Activated T-helper 2 cell treated with anti-CD3 and anti-CD28 coated beads, Interferon-gamma antibody, Interleukin-2, Interleukin-4, amounts not matched to agents 10 μg/mL and 5 μg/mL and 100 μg/mL, durations not matched to agents 14 hours and 24 hours and 36 hours (primary cell): ENCODE measurements around the gene HMGB4. TPM values are rescaled to one million over a fixed set of nuclear protein-coding genes. Genes with fewer than 3 reads are reported as not detected.

ENCODE experiments used
- DNase-seq: peaks from one replicate; pipeline ENCODE4 v3.0.0; 2021; ENCODE audit warnings: low spot score
- H3K27ac Mint-ChIP-seq: one replicate; pipeline ENCODE4 v1.8.0; 2021; ENCODE audit warnings: mixed read lengths
- H3K27me3 Mint-ChIP-seq: one replicate; pipeline ENCODE4 v1.8.0; 2021; ENCODE audit warnings: low read depth, mixed read lengths
- H3K36me3 Mint-ChIP-seq: one replicate; pipeline ENCODE4 v1.8.0; 2021; ENCODE audit warnings: low read depth, mixed read lengths
- H3K4me1 Mint-ChIP-seq: one replicate; pipeline ENCODE4 v1.8.0; 2021; ENCODE audit warnings: low read depth, mixed read lengths
- H3K4me3 Mint-ChIP-seq: one replicate; pipeline ENCODE4 v1.8.0; 2021; ENCODE audit warnings: low read depth, mild to moderate bottlenecking, moderate library complexity, mixed read lengths
- H3K9me3 Mint-ChIP-seq: one replicate; pipeline ENCODE4 v1.8.0; 2021; ENCODE audit warnings: mixed read lengths
- intact Hi-C: fragments of 100-400 bp; cut with micrococcal nuclease; formaldehyde crosslinking; loops from one replicate; pipeline ENCODE4 v1.15.1; 2023
- total RNA-seq: library from RNA; stranded (reverse); gene quantifications from 2 replicates; pipeline ENCODE4 v1.2.3, GENCODE V29; 2022

HMGB4 gene
- total RNA-seq, 1 donor from 2014 or later = not detected

DNA sequence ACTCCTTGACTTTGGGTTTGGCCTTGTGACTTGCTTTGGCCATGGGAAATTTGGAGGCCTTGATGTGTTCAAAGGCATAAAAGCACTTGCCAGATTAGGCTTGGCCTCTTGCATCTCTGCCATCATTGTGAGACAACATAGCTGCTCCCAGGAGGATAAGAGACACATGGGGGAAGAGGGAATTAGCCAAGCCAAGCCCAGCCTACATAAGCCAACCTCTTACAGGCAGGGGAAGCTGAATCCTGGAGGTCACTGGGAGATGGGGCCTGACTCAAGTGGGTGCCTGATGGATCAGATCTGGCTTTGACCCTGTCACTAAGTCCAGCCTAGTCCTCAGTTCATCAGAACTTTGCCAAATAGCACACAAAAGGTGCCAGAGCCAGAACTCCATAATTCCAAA, 37.6 kb upstream of the HMGB4 start:
- no peak for DNase-seq
- H3K9me3 Mint-ChIP-seq = peaks cover 4% of the 10 kb centered on the region
- H3K27ac Mint-ChIP-seq = no peak overlapping the region
- no peaks in the 10 kb centered on the region for H3K36me3 Mint-ChIP-seq
- no peak overlapping the region for H3K4me3 Mint-ChIP-seq
- no peaks in the 10 kb centered on the region for H3K27me3 Mint-ChIP-seq
- no peaks in the 10 kb centered on the region for H3K4me1 Mint-ChIP-seq
- intact Hi-C loops = no loop called here

DNA sequence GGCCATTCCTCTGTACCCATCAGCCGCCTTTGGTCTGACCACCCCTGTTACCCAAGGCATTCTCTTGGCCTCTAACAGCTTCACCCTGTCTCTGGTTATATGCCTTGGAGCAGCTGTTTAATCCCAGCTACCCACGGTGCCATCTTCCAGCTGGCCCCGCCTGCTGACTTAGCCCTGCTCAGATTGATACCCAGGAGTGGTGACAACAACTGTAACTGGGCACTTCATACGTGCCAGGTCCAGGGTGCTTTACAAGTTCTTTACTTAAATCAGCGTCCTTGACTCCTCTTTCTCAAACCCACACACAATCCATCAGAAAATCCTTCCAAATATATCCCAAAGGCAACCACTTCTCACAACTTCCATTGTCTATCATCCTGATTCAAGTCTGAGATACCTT, 37.2 kb upstream of the HMGB4 start:
- H3K36me3 Mint-ChIP-seq = no peaks in the 10 kb centered on the region
- intact Hi-C loops = no loop called here
- H3K9me3 Mint-ChIP-seq = peaks cover 4% of the 10 kb centered on the region
- no peaks in the 10 kb centered on the region for H3K27me3 Mint-ChIP-seq
- no peaks in the 10 kb centered on the region for H3K4me1 Mint-ChIP-seq
- H3K4me3 Mint-ChIP-seq = no peak overlapping the region
- H3K27ac Mint-ChIP-seq = no peak overlapping the region
- DNase-seq = no peak

DNA sequence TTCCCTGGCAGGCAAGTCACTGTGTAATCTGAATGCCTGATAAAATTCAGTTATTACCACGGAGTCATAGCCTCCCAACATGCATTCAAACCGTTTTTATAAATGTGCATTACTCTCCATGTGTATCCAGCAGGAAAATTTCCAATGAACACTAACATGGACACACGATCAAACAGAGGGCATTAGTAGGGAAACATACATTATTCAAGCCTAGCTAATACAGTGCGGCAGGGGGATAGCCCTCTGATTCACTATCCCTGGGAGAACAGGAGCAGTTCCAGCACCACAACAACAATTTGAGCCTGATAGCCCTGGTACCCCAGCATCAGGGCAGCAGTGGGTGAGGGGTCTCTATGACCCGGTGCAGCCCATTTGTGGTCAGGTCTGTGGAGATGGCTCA, 35.8 kb upstream of the HMGB4 start:
- DNase-seq = no peak
- H3K27me3 Mint-ChIP-seq = no peaks in the 10 kb centered on the region
- intact Hi-C loops = no loop called here
- H3K27ac Mint-ChIP-seq = no peak overlapping the region
- H3K4me1 Mint-ChIP-seq = no peaks in the 10 kb centered on the region
- peaks cover 4% of the 10 kb centered on the region for H3K9me3 Mint-ChIP-seq
- no peak overlapping the region for H3K4me3 Mint-ChIP-seq
- H3K36me3 Mint-ChIP-seq = no peaks in the 10 kb centered on the region

DNA sequence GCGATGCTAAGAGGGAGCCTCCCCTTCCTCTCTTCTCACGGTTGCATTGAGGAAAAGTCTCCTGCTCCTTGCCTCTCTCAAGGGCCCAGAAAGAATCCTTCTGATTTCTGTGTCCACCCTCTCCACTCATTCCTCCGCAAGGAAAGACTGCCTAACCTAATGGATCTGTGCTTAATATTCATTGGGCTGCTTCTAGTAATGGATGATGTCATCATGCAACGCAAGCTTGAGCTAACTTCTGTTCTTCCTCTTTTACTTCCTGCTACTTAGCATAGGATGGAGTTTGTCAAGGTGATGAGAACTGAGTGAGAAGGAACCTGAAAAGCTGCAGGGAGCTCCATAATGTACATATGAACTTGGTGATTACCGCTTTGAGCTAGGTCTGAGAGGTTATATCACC, 35.2 kb upstream of the HMGB4 start:
- Mint-ChIP-seq H3K4me3 (no peak overlapping the region), H3K36me3 (no peaks in the 10 kb centered on the region), H3K9me3 (peaks cover 4% of the 10 kb centered on the region), H3K27me3 (no peaks in the 10 kb centered on the region), H3K27ac (no peak overlapping the region), H3K4me1 (no peaks in the 10 kb centered on the region)
- no peak for DNase-seq
- intact Hi-C loops = no loop called here

DNA sequence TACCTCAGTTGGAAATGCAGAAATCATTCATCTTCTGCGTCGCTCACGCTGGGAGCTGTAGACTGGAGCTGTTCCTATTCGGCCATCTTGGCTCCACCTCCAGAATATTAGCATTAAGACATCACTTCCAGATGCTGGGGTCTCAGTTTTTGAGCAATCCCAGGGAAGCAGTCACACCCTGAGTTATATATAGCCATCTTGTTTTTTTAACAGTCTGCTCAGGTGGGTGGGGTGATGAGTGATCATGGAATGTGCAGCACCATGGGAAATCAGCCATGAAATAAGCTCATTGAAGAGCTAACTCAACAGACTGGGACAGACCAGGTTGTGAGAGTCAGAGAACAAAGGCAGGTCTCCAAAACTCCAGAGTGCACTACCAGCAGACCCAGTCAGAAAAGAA, 27.0 kb upstream of the HMGB4 start:
- Mint-ChIP-seq H3K9me3 (no peaks in the 10 kb centered on the region), H3K4me1 (no peaks in the 10 kb centered on the region), H3K27ac (no peak overlapping the region), H3K4me3 (no peak overlapping the region), H3K27me3 (no peaks in the 10 kb centered on the region), H3K36me3 (no peaks in the 10 kb centered on the region)
- no peak for DNase-seq
- intact Hi-C loops = no loop called here

DNA sequence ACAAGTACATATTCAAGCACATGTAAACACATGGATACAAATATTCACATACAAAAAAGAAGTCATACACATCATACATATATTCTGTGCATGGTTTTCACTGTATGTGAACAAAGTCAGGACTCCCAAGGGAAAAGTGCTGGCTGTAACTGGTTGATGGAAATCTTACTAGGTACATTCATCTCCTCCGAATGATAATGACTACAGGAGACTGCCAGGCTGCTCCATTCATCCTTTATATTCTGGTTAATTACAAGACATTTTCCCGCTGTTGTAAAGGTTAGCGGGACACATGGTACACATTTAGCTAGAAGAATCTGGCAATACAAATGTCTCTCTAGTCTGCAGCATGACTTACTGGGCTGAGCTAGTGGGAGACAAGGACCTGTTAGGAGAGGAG, 26.2 kb upstream of the HMGB4 start:
- DNase-seq = no peak
- intact Hi-C loops = no loop called here
- Mint-ChIP-seq H3K27ac (no peak overlapping the region), H3K27me3 (no peaks in the 10 kb centered on the region), H3K9me3 (no peaks in the 10 kb centered on the region), H3K4me3 (no peak overlapping the region), H3K36me3 (no peaks in the 10 kb centered on the region), H3K4me1 (no peaks in the 10 kb centered on the region)

DNA sequence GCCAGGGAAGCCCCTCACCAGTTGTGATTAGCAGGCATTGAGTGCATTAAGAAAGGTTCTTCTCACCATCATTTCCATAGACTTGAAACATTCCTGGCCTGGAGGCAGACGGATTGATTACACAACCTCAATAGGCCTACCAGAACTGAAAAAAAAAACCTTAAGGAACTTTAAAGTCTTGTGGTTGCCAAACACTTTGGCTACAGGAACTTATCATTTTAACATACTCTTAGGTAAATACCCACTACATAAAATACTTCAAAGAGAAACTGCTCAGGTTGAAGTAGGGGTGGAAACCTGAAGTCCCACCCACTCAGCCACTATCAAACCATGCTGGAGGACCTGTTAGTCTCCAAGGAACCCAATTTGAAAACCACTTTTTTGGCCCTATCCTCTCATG, 22.4 kb upstream of the HMGB4 start:
- no peaks in the 10 kb centered on the region for H3K36me3 Mint-ChIP-seq
- H3K27me3 Mint-ChIP-seq = no peaks in the 10 kb centered on the region
- H3K4me1 Mint-ChIP-seq = no peaks in the 10 kb centered on the region
- no peak for DNase-seq
- intact Hi-C loops = no loop called here
- no peaks in the 10 kb centered on the region for H3K9me3 Mint-ChIP-seq
- H3K27ac Mint-ChIP-seq = no peak overlapping the region
- no peak overlapping the region for H3K4me3 Mint-ChIP-seq

DNA sequence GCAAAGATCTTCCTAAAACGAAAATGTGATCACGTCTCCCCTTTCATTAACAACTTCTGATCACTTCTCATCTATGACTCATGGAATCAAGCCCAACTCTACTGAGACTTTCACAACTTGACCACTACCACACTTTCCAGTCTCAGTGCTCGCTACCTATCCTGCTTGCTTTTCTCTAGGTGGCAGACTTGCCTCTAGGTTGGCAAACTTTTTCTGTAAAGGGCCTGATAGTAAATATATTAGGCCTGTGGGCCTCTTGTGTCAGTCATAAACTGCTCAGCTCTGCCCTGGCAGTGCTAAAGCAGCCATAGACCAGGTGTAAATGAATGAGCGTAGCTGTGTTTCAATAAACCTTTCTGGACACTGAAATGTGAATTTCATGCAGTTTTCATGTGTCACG, 21.5 kb upstream of the HMGB4 start:
- Mint-ChIP-seq H3K4me3 (no peak overlapping the region), H3K9me3 (no peaks in the 10 kb centered on the region), H3K36me3 (no peaks in the 10 kb centered on the region), H3K4me1 (no peaks in the 10 kb centered on the region), H3K27me3 (no peaks in the 10 kb centered on the region), H3K27ac (no peak overlapping the region)
- intact Hi-C loops = no loop called here
- no peak for DNase-seq

DNA sequence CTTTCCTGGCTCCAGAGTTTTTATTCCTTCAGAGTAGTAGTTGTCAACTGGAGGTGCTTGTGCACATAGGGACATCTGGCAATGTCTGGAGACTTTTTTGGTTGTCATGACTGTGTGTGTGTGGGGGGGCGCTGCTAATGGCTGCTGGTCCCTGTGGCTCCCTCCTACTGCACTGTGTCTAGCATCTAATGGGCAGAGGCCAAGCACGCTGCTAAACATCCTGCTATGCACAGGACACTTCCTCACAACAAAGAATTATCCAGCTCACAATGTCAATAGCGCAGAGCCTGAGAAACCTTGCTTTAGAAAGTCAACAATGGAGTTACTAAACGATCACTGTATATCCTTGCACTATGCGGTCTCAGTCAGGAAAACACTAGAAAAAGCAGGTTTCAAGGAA, 19.7 kb upstream of the HMGB4 start:
- no peaks in the 10 kb centered on the region for H3K27me3 Mint-ChIP-seq
- no peak overlapping the region for H3K27ac Mint-ChIP-seq
- no peak for DNase-seq
- intact Hi-C loops = no loop called here
- no peaks in the 10 kb centered on the region for H3K4me1 Mint-ChIP-seq
- no peaks in the 10 kb centered on the region for H3K9me3 Mint-ChIP-seq
- H3K4me3 Mint-ChIP-seq = no peak overlapping the region
- no peaks in the 10 kb centered on the region for H3K36me3 Mint-ChIP-seq

DNA sequence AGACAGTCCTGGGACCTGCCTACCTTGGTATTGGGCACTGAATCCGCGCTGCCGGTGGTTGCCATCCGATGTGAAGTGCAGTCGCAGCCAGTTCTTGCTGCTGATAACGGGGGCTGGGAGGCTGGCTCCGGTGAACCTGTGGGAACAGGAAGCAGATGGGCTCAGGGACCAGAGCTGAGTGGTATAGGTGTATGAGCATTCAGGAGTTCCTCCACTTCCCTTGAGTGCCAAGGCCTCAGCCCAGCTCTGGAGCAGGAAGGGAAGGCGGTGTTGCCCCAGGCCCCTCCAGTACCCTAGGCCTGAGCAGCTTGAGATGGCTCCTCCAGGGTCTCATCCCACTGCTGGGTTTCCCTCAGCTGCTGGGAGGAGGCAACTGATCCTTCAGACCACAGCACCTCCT, 17.0 kb upstream of the HMGB4 start:
- H3K4me3 Mint-ChIP-seq = no peak overlapping the region
- H3K9me3 Mint-ChIP-seq = no peaks in the 10 kb centered on the region
- no peak overlapping the region for H3K27ac Mint-ChIP-seq
- H3K36me3 Mint-ChIP-seq = no peaks in the 10 kb centered on the region
- H3K4me1 Mint-ChIP-seq = no peaks in the 10 kb centered on the region
- DNase-seq = no peak
- H3K27me3 Mint-ChIP-seq = peaks cover 3% of the 10 kb centered on the region
- intact Hi-C loops = no loop called here

DNA sequence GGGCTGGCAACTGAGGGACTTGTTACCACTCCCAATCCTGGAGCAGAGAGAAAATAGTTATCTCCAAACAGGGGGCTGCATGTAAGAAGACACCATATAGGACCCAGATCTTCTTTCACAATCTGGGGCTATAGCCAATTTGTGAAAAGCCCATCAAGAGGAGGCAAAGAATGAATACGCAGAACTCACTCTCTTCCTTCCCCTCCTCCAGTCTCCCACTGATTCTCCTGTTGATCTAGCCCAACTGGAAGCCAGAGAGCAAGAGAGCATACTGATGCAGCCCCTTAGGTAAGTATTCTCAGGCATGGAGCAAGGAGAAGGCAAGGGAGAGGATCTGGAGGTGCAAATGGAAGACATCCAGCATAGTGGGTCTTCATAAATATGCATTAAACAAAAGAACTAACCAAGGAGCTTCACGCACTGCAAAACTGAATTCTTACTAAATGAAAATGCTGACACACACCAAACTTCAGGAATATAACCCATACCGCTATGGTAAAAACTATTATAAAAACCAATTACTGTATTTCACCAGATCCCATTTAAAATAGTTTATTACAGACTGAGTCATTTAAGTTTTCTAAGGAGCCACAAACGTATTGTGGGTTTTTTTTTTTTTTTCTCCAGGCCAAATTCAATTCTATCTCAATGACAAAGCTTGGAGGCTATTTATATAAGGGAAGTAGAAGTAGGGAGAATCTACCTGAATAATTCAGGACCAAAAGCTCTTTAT, 15.5 kb upstream of the HMGB4 start:
- intact Hi-C loops = no loop called here
- Mint-ChIP-seq H3K4me1 (no peaks in the 10 kb centered on the region), H3K9me3 (no peaks in the 10 kb centered on the region), H3K36me3 (no peaks in the 10 kb centered on the region), H3K27me3 (peaks cover 3% of the 10 kb centered on the region), H3K27ac (no peak overlapping the region), H3K4me3 (no peak overlapping the region)
- no peak for DNase-seq

DNA sequence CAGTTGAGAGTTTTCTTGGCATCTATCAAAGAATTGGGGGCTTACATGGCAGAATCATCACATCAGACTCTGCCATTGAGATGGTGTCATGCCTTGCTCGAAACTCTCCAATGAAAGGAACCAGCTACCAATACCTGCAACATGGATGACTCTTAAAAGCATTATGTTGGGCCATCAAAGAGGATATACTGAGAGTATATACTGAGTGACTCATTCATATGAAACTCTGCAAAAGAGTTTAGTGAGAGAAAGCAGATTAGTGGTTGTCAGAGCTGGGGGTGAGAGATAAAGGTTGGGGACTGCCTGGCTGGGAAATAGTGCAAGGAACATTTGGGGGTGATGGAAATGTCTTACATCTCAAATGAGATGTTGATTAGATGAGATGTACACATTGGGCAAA, 14.7 kb upstream of the HMGB4 start:
- H3K27ac Mint-ChIP-seq = no peak overlapping the region
- H3K36me3 Mint-ChIP-seq = no peaks in the 10 kb centered on the region
- H3K27me3 Mint-ChIP-seq = peaks cover 4% of the 10 kb centered on the region

DNA sequence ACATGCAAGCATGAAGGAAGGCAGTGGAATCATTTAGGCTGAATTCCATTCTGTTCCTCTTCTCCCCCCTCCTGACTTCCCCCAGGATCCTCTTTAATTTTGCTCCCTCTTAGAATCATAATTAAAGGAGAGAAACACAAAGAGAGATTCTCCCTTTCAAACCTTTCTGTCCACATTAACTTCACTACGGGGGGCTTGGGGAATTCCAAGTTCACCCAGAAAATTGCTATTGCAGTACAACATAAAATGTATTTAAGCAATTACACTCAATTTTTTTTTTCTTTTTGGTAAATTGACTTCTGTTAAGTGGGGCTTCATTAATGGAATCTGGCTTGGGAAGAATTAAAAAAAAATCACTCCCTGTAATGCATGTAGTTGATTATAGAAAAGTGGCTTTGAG, 13.4 kb upstream of the HMGB4 start:
- no peak for DNase-seq
- Mint-ChIP-seq H3K4me1 (no peaks in the 10 kb centered on the region), H3K9me3 (no peaks in the 10 kb centered on the region), H3K27ac (no peak overlapping the region), H3K36me3 (no peaks in the 10 kb centered on the region), H3K27me3 (peaks cover 4% of the 10 kb centered on the region), H3K4me3 (no peak overlapping the region)
- intact Hi-C loops = no loop called here

More for the DNA sequence above, 14.7 kb upstream of the HMGB4 start:
- no peaks in the 10 kb centered on the region for H3K4me1 Mint-ChIP-seq
- intact Hi-C loops = no loop called here
- H3K4me3 Mint-ChIP-seq = no peak overlapping the region
- DNase-seq = no peak
- H3K9me3 Mint-ChIP-seq = no peaks in the 10 kb centered on the region

DNA sequence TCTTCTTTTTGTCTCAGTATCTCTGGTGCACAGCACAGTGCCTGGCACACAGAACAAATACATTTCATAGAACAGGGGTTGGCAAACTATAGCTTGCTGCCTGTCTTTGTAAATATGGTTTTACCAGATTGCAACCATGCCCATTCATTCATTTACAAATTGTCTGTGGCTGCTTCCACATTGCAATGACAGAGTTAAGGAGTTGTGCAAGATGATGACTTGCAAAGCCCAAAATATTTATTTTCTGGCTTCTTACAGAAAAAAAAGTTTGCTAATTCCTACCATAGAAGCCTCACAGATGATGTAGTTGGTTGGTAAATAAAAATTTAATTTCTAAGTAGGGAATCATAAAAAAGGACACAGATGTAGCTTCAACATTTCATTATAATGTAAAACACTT, 11.2 kb upstream of the HMGB4 start:
- Mint-ChIP-seq H3K4me1 (no peaks in the 10 kb centered on the region), H3K27me3 (peaks cover 4% of the 10 kb centered on the region), H3K36me3 (no peaks in the 10 kb centered on the region), H3K9me3 (no peaks in the 10 kb centered on the region), H3K4me3 (no peak overlapping the region), H3K27ac (no peak overlapping the region)
- intact Hi-C loops = no loop called here
- DNase-seq = no peak
